NOMO-1 treated with DMSO at 0.1 percent for 48 hours (cell line): Measurements from ENCODE around the gene WNT9A.
A peak's percentile ranks its signal among the peaks of the same experiment; 100 is the strongest.
"Not testable (repeated sequence)": the region's sequence is repeated elsewhere in the genome, so short reads cannot be mapped to it uniquely, and the experiment has no call there.

Experiments used
- DNase-seq: peaks from one replicate; lab custom pipeline; 2025; ENCODE audit not compliant: unreplicated experiment; lab: John Stamatoyannopoulos, UW

Gene WNT9A, protein sequence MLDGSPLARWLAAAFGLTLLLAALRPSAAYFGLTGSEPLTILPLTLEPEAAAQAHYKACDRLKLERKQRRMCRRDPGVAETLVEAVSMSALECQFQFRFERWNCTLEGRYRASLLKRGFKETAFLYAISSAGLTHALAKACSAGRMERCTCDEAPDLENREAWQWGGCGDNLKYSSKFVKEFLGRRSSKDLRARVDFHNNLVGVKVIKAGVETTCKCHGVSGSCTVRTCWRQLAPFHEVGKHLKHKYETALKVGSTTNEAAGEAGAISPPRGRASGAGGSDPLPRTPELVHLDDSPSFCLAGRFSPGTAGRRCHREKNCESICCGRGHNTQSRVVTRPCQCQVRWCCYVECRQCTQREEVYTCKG

DNA sequence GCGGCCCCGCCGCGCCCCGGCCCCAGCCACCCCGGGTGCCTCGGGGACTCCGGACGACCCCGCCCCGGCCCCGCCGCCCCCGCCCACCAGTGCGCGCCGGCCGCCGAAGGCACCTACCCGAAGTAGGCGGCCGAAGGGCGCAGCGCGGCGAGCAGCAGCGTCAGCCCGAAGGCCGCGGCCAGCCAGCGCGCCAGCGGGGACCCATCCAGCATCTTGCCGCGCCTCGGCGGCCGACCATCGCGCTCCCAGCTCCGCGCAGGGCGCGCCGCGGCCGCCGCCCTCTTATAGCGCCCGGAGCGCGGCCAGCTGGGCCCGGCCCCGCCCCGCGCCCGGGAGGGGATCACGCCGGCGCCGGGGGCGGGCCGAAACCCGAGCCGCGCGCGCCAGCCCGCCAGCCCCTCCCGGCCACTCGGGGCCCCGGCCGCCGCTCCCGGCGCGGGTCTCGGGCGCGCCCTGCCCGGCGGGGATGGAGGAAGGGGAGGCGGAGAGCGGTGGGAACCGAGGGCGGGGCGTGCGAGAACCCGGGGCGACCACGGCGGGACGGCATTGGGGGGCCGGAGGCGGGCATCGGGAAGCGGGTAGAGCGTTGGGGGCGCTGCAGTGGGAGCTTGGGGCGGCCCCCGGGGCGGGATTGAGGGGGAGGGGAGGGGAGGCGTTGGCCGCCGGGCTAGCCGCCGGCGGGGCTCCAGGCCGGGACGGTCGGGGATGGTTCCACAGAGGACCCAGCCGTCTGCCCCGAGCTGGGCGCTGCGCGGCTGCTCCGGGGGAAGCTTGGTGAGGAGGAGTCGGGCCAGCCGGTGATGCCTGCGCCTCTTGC is at the start of gene WNT9A:
Gene WNT9A (minus strand): TSS at position 257 of the 817 bp plus-strand sequence. CDS start 45 bp downstream, at position 212.
- peak; percentile 4 for DNase-seq

DNA sequence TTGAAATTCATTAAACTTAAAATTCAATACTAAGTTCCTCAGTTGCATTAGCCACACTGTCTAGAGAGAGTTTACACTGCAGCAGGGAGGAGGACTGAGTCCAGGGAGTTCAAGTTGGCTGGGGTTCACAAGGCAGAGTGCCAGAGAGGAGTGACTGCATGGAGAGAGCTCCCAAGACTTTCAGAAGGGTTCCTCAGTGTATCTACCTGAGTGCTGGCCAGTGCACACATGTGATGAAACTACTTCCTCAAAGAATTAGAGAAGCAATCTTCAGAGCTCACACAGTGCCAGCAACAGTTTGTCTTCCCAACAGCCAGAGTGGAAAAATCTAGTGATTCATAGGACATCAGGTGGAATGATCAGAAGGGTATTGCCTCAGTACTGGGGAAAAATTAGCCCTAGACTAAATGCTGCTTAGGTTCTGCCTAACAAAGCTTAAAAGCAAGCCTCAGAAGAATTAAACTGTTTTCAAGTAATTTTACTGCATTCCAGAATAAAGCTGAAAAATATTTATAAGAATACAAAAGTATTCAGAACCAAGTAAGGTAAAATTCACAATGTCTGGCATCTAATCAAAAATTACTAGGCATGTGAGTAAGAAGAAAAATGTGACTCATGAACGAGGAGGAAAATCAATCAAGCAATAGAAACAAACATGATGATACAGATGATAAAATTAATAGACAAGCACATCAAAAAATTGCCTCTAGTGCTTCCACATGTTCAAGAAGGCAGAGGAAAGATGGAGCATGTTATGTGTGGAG is 48.6 kb upstream of the WNT9A start:
- DNase-seq = peak; percentile 9

DNA sequence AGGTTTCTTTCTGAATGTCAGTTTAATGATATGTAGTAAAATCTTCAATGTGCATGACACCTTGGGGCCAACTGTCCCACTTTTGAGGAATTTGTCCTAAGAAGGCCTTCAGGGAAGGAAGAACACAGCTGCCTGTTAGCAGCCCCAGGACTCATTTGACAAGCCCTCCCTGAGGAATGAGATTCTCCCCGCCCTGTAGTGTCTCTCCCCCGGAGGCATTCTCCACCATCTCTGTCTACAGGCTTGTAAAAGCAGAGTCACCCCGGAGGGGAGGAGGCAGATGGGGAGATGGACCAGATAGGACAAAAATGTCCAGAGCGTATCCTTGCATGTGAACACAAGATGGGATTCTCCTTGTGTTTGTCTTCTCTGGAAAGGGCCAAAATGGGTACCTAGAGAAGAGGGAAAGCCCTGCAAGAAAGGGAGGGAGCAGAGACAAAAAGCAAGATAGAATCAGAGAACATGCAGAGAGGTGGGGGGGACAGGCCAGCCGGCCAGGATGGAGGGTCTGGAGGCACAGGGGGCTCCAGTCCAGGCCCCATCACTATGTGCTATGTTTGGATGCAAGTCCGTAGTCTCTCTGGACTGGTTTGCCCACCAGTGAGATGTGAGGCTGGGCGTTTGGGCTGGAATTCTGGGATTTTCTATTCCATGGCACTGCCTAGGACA is 47.0 kb upstream of the WNT9A start:
- DNase-seq = no peak

DNA sequence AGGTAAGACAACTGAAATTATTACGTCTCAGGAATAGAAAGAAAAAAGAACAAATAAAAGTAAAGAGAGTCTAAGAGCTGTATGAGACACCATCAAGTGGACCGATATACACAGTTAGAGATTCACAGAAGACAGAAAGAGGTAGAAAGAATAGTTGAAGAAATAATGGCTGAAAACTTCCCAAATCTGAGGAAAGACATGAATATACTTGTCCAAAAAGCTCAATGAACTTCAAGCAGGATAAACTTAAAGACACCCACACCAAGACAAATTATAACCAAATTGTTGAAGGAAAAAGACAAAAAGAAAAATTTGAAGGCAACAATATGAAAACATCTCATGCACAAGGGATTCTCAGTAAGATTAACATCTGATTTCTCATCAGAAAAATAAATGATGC is 39.4 kb upstream of the WNT9A start:
- DNase-seq = no peak

DNA sequence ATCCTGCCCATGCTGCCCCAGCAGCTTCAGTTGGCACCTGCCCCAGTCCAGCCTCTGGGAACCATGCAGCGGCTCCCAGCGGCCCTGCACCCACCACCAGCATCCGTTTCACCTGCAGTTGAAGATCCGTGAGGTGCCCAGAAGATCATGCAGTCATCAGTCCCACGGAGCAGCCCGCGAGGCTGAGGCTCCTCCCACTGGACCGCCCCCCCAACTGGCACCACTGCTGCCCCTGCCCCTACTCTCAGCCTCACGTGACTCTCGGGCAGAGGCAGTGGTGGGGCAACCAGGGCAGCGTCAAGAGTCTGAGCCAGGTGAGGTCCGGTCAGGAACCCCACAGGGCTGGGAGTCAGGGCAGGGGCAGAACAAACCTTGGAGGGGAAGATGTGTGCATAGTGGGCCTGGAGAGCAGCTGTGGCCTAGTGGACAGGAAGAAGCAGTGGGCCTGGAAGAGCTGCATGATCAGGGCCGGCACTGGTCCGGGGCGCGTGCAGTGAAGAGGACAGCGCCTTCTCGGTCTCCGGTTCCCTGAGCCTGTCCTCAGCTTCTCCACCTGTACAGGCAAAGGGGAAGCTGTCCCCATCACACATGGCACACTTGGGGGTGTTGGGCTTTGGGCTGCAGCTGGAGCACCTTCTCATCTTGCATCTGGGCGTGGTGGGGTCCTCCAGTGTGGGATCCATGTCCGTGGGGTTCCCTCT is 28.0 kb upstream of the WNT9A start:
- DNase-seq = not testable (repeated sequence)

DNA sequence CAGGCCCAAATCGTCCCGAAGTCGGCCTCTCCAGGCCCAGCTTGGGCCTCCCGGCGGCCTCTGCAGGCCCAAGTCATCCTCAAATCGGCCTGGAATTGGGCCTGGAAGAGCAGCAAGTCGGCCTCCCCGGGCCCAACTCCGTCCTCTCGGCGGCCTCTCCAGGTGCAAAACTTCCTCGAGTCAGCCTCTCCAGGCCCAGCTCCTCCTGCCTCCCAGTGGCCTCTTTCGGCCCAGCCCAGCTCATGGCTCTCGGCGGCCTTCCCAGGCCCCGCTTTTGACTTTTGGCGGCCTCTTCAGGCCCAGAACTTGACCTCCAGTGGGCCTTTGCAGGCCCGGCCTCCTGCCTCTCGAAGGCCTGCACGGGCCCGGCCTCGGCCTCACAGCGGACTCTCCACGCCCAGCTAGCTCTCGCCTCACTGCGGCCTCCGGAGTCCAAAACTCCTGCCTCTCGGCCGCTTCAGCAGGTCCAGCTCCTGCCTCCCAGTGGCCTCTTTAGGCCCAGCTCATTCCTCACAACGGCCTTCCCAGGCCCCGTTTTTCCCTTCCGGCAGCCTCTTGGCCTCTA is 26.1 kb upstream of the WNT9A start:
- not testable (repeated sequence) for DNase-seq

DNA sequence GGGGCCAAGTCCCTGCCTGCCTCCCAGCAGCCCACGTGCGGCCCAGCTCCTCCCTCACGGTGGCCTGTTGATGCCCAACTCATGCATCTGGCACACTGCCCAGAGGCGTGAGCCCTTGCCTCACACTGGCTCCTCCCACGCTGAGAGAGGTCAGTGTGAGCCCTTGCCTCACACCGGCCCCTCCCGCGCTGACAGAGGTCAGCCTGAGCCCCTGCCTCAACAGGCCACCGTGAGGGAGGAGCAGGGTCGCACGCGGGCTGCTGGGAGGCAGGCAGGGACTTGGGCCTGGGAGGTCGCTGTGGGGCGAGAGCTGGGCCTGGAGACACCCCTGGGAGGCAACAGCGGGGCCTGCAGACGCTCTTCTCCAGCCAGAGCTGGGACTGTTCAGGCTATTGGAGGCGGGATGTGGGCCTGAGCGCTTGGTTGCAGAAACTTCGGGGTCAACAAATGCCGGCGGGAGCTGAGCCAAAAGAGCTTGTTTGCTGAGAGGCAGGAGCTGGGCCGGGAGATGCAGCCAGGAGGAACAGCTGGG is 25.2 kb upstream of the WNT9A start:
- DNase-seq = not testable (repeated sequence)

DNA sequence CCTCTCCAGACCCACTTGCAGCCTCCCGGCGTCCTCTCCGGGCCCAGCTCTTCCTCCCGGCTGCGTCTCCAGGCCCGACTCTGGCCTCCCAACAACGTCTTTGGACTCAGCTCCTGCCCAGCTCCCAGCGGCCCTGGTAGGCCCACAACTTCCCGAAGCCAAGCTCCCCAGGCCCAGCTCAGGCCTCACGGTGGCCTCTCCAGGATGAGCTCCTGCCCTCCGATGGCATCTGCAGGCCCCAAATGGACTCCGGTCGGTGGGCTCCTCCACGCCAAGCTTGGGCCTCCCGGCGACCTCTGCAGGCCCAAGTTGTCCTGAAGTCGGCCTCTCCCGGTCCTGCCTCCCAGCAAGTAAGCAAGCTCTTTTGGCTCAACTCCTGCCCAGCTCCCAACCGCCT is 24.5 kb upstream of the WNT9A start:
- not testable (repeated sequence) for DNase-seq

DNA sequence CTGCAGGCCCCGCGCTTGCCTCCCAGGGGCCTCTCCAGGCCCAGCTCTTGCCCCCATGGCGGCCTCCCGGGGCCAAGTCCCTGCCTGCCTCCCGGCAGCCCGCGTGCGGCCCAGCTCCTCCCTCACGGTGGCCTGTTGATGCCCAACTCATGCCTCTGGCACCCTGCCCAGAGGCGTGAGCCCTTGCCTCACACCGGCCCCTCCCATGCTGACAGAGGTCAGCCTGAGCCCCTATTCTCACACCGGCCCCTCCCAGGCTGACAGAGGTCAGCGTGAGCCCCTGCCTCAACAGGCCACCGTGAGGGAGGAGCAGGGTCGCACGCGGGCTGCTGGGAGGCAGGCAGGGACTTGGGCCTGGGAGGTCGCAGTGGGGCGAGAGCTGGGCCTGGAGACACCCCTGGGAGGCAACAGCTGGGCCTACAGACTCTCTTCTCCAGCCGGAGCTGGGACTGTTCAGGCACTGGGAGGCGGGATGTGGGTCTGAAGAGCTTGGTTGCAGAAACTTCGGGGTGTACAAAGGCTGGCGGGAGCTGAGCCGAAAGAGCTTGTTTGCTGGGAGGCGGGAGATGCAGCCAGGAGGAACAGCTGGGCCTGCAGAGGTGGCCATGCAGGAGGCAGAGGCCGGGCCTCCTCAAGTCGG is 24.0 kb upstream of the WNT9A start:
- not testable (repeated sequence) for DNase-seq

DNA sequence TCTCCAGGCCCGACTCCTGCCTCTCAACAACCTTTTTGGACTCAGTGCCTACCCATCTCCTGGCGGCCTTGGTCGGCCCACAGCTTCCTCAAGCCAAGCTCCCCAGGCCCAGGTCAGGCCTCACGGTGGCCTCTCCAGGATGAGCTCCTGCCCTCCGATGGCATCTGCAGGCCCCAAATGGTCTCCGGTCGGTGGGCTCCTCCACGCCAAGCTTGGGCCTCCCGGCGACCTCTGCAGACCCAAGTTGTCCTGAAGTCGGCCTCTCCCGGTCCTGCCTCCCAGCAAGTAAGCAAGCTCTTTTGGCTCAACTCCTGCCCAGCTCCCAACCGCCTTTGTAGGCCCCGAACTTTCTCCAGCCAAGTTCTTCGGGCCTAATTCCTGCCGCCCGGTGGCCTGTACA is 23.5 kb upstream of the WNT9A start:
- DNase-seq = not testable (repeated sequence)

DNA sequence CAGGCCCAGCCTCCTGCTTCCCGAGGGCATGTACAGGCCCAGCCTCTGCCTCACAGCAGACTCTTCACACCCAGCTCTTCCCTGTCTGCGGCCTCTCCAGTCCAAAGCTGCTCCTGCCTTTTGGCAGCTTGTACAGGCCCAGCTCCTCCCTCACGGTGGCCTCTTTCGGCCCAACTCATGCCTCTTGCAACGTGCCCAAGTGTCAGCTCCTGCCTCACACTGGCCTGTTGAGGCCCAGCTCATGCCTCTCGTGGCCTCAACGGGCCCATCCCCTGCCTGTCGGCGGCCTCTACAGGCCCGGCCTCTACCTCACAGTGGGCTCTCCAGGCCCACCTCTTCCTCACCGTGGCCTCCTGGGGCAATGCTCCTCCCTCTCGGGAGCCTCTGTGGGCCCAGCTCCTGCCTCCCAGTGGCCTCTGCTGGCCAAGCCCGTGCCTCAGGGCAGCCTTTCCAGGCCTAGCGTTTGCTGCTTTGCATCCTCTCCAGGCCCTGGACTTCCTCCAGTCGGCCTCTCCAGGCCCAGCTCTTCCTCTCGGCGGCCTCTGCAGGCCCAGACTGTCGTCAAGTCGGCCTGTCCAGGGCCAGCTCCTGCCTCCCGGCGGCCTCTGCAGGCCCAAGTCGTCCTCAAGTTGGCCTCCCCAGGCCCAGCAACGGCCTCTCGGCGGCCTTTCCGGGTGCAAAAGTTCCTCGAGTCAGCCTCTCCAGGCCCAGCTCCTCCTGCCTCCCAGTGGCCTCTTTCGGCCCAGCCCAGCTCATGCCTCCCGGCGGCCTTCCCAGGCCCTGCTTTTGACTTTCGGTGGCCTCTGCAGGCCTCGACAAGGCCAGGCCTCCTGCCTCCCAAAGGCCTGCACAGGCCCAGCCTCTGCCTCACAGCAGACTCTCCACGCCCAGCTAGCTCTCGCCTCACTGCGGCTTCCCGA is 22.6 kb upstream of the WNT9A start:
- not testable (repeated sequence) for DNase-seq

DNA sequence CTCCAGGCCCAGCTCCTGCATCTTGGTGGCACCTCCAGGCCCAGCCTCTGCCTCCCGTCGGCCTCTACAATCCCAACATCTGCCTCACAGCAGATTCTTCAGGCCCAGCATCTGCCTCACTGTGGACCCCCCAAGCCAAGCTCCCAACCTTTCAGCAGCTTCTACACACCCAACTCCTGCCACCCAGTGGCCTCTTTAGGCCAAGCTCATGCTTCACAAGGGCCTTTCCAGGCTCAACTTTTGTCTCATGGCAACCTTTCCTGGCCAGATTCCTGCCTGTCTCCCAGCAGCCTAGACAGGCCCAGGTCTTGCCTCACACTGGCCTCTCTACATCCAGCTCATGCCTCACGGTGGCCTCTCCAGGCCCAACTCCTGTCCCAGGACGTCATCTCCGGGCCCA is 20.1 kb upstream of the WNT9A start:
- DNase-seq = not testable (repeated sequence)

DNA sequence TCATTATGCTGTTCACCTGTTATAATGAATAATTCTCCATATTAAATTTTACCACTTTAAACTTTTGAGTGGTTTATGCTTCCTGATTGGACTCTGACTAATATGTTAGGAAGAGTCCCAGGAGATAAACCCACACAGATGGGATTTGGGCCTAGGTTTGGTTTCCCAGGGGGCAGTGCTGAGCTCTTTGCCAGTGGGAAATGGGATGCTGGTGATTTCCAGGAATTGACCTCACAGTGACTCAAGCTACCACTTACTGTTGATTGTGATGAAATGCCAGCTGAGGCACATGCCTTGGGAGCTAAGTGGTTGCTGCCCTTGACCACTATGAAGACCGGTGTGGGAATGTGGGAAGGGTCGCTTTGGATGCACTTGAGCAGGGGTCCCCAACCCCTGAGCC is 19.0 kb upstream of the WNT9A start:
- DNase-seq = not testable (repeated sequence)

DNA sequence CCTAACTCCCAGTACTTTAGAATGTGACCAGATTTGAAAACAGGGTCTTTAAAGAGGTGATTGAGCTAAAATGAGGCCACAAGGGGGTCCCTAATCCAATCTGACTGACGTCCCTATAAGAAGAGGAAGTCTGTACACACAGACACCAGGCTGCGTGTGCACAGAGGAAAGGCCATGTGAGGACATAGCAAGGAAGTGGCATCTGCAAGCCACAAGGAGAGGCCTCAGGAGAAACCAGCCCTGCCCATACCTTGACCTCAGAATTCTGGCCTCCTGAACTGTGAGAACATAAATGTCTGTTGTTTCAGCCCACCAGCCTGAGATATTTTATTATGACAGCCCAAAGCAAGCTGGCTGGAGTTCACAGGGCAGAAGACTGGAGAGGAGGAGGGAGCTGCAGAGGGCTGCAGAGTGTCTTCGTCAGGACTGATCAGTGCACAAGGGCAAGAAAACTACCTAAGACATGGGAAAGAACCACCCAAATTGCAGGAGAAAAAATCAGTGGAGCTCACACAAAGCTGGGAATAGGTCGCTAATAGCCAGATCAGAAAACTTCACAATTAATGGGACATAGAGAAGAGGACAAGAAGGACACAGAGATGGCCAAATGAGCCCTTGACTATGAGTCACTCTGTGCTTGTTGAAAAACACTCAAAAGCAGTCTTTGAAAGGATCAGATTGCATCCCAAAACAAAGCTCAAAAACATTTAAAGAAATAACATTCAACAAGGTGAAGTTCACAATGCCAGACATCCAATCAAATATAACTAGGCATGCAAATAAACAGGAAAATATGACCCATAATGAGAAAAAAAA is 14.1 kb upstream of the WNT9A start:
- DNase-seq = peak; percentile 61

DNA sequence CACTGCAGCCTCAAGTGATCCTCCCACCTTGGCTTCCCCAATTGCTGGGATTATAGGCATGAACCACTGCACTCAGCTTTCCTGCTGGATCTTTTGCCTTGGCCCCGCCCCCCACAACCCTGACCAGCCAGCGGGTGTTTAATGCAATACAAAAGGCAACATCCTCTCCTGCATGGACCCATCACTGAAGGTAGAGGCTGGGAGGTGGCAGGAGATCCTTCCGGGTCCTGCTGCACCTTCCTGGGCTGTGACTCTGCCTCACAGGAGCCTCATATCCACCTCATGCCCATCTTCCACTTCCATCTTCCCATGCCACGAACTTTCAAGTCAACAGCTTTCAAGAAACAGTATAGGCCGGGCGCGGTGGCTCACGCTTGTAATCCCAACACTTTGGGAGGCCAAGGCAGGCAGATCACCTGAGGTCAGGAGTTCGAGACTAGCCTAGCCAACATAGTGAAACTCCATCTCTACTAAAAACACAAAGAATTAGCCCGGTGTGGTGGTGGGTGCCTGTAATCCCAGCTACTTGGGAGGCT is 11.7 kb upstream of the WNT9A start:
- no peak for DNase-seq

DNA sequence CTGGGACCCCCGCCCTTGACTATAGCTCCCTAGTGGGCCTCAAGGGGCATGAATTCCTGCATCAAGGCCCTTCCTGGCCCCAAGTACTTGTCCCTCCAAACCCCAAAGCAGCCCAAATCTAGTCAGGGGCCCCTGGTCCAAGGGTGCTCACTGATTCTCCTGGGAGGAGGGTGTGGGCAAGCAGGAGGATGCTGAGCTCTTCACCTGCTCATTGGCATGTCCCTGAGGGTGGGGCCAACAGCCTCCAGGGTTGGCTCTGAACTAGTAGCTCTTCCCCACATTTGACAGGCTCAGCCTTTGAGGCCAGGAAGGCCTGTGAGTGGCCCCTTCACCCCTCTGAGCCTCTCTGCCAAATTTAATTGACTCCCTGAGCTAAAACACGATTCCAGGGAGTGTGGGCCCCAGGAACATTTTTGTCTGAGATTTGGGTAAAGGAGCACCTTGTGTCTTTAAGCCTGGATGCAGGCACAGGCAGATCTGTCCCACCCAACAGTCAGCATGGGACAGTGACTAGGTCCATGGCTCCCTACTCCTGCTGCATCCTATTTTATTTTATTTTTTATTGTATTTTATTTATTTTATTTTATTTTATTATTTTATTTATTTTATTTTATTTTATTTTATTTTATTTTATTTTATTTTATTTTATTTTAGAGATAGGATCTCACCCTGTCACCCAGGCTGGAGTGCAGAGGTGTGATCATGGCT is 11.0 kb upstream of the WNT9A start:
- DNase-seq = no peak
